WTC11 (cell line): ENCODE data around the gene SLU7.

Experiments used
- FOXJ3 ChIP-seq: sonication (generic); formaldehyde crosslinking; IDR thresholded peaks from 2 replicates; pipeline ENCODE4 v1.9.0; 2021; ENCODE audit warnings: missing genetic modification reagents, mild to moderate bottlenecking, borderline replicate concordance
- NFYB ChIP-seq: sonication (generic); formaldehyde crosslinking; conservative IDR thresholded peaks from 2 replicates; pipeline ENCODE4 v1.8.0; 2022; ENCODE audit warnings: low read depth, missing genetic modification reagents
- SP1 ChIP-seq: sonication (generic); formaldehyde crosslinking; conservative IDR thresholded peaks from 2 replicates; pipeline ENCODE4 v1.8.1; 2022; ENCODE audit warnings: missing genetic modification reagents
- TF ChIP-seq, protein P1 (sequence below): fragments of 200-600 bp; IDR thresholded peaks from 2 replicates; pipeline ENCODE4 v1.8.0; 2022; ENCODE audit warnings: antibody characterized with exemption

DNA sequence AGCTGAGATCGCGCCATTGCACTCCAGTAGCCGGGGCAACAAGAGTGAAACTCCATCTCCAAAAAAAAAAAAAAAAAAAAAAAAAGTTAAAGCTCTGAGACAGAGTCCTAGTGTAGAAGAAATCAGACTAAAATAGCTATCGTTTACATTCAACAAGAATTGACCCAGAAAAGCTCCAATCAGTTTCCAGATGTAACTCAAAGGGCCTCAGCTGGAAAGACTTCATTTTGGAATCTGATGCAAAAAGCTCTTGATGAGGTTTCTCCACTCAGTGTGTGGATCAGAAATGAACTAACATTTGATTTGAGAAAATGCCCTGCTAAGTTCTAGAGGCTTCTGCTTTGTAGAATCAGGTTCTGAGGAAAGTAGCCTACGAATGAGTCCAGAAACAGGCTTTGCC is 41.2 kb downstream of the SLU7 start:
- TF ChIP-seq, protein P1, sequence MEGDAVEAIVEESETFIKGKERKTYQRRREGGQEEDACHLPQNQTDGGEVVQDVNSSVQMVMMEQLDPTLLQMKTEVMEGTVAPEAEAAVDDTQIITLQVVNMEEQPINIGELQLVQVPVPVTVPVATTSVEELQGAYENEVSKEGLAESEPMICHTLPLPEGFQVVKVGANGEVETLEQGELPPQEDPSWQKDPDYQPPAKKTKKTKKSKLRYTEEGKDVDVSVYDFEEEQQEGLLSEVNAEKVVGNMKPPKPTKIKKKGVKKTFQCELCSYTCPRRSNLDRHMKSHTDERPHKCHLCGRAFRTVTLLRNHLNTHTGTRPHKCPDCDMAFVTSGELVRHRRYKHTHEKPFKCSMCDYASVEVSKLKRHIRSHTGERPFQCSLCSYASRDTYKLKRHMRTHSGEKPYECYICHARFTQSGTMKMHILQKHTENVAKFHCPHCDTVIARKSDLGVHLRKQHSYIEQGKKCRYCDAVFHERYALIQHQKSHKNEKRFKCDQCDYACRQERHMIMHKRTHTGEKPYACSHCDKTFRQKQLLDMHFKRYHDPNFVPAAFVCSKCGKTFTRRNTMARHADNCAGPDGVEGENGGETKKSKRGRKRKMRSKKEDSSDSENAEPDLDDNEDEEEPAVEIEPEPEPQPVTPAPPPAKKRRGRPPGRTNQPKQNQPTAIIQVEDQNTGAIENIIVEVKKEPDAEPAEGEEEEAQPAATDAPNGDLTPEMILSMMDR, result no peak
- TF ChIP-seq NFYB (no peak), FOXJ3 (CRISPR knock-in tag) (no peak), SP1 (no peak)
